ENCODE results near the gene SLC19A1. TPM values are rescaled to one million over a fixed set of nuclear protein-coding genes. Genes with fewer than 3 reads are reported as not detected.

Gene SLC19A1
- total and polyA plus RNA-seq, 4 donors, result 8.4 to 28.0 (median 13.0) TPM

DNA sequence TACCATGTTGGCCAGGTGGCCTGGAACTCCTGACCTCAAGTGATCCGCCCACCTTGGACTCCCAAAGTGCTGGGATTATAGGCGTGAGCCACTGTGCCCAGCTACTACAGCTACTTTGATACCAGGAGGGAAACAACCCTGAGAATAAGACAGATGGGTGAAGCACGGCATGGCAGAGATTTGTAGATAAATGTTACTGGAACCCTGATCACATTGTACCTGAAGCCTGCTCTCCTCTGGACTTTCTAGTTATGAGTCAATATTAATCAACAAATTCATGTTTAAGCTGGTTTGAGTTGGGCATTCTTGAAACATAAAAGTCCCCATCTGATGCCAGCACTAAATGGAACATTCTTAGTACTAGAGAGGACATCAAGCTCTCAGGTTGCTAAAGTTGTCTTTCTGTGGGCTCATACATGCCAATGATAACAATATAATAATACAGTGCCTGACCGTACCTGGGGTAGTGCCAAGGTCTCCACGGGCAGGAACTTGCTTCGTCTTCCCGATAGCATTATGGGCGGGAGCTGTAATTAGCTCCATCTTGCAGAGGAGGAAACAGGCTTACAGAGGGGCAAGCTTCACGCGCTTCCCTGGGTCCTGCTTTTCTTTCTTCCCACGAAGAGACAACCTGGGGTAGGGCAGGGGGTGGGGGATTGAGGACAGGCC lies 30.7 kb upstream of the SLC19A1 start:
- no peak for TF ChIP-seq NR2F2 (IDR thresholded peaks at IDR 0.05)
- no peak for TF ChIP-seq HNF4A (conservative IDR thresholded peaks at IDR 0.05)
- TF ChIP-seq SP1 (IDR thresholded peaks at IDR 0.05), result no peak
- TF ChIP-seq FOXA2 (IDR thresholded peaks at IDR 0.05), result no peak
- no peak for TF ChIP-seq JUND (IDR thresholded peaks at IDR 0.05)
- no peak for TF ChIP-seq ATF3 (IDR thresholded peaks at IDR 0.05)
- TF ChIP-seq TAF1 (conservative IDR thresholded peaks at IDR 0.05), result no peak
- no peak for TF ChIP-seq YY1 (IDR thresholded peaks at IDR 0.05)
- no peak for TF ChIP-seq RXRA (IDR thresholded peaks at IDR 0.05)
- TF ChIP-seq GABPA (IDR thresholded peaks at IDR 0.05 in 1 of 2, conservative IDR thresholded peaks at IDR 0.05 in 1 of 2), result no peak
- TF ChIP-seq, protein P1, sequence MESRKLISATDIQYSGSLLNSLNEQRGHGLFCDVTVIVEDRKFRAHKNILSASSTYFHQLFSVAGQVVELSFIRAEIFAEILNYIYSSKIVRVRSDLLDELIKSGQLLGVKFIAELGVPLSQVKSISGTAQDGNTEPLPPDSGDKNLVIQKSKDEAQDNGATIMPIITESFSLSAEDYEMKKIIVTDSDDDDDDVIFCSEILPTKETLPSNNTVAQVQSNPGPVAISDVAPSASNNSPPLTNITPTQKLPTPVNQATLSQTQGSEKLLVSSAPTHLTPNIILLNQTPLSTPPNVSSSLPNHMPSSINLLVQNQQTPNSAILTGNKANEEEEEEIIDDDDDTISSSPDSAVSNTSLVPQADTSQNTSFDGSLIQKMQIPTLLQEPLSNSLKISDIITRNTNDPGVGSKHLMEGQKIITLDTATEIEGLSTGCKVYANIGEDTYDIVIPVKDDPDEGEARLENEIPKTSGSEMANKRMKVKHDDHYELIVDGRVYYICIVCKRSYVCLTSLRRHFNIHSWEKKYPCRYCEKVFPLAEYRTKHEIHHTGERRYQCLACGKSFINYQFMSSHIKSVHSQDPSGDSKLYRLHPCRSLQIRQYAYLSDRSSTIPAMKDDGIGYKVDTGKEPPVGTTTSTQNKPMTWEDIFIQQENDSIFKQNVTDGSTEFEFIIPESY (IDR thresholded peaks at IDR 0.05), result no peak
- no peak for TF ChIP-seq FOXA1 (IDR thresholded peaks at IDR 0.05)
- no peak for TF ChIP-seq HNF4G (IDR thresholded peaks at IDR 0.05)
- no peak for TF ChIP-seq REST (IDR thresholded peaks at IDR 0.05)
- TF ChIP-seq, protein P2, sequence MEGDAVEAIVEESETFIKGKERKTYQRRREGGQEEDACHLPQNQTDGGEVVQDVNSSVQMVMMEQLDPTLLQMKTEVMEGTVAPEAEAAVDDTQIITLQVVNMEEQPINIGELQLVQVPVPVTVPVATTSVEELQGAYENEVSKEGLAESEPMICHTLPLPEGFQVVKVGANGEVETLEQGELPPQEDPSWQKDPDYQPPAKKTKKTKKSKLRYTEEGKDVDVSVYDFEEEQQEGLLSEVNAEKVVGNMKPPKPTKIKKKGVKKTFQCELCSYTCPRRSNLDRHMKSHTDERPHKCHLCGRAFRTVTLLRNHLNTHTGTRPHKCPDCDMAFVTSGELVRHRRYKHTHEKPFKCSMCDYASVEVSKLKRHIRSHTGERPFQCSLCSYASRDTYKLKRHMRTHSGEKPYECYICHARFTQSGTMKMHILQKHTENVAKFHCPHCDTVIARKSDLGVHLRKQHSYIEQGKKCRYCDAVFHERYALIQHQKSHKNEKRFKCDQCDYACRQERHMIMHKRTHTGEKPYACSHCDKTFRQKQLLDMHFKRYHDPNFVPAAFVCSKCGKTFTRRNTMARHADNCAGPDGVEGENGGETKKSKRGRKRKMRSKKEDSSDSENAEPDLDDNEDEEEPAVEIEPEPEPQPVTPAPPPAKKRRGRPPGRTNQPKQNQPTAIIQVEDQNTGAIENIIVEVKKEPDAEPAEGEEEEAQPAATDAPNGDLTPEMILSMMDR (IDR thresholded peaks at IDR 0.05; ENCODE audit: low read depth, low read length, missing input control), result no peak
- TF ChIP-seq RAD21 (IDR thresholded peaks at IDR 0.05), result no peak
- TF ChIP-seq EGR1 (IDR thresholded peaks at IDR 0.05; ENCODE audit: low read depth in 2 of 2), result no peak
- TF ChIP-seq, protein P3, sequence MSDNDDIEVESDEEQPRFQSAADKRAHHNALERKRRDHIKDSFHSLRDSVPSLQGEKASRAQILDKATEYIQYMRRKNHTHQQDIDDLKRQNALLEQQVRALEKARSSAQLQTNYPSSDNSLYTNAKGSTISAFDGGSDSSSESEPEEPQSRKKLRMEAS (IDR thresholded peaks at IDR 0.05), result no peak
- no peak for DNase-seq (ENCODE audit: low spot score)
- no peaks in the 10 kb centered on the region for H3K4me1 ChIP-seq (ENCODE audit: control insufficient read depth in 4 of 4, insufficient read depth in 4 of 4, low read length in 3 of 4)
- H3K27me3 ChIP-seq (ENCODE audit: control insufficient read depth in 4 of 4, insufficient read depth in 4 of 4, low read length in 3 of 4), result no peaks in the 10 kb centered on the region
- H3K9ac ChIP-seq (ENCODE audit: low read depth in 1 of 2, low read length in 2 of 2), result no peak overlapping the region
- WGBS, result 76% methylated on average over 11 of the region's 11 CpGs
- no peak overlapping the region for H3K4me3 ChIP-seq (ENCODE audit: low read depth in 1 of 3, low read length in 3 of 3)
- no peak overlapping the region for H3K27ac ChIP-seq (ENCODE audit: low read depth in 1 of 2, low read length in 2 of 2)
- H3K36me3 ChIP-seq (ENCODE audit: control insufficient read depth in 4 of 4, insufficient read depth in 3 of 4, low read depth in 1 of 4, low read length in 3 of 4), result no peaks in the 10 kb centered on the region
- no peaks in the 10 kb centered on the region for H3K9me3 ChIP-seq (ENCODE audit: control insufficient read depth in 4 of 4, low read length in 3 of 4)
